ENCODE data around the gene BACE1.

- TF ChIP-seq SIN3A (IDR thresholded peaks at IDR 0.05; ENCODE audit: borderline replicate concordance, low read depth, low read length) (no peak), CTCF (IDR thresholded peaks at IDR 0.05) (no peak), SMC3 (IDR thresholded peaks at IDR 0.05; ENCODE audit: low read depth, low read length) (no peak), TCF12 (IDR thresholded peaks at IDR 0.05) (no peak), EP300 (IDR thresholded peaks at IDR 0.05; ENCODE audit: borderline replicate concordance in 1 of 2, low read depth in 1 of 2, low read length in 1 of 2) (no peak), POLR2AphosphoS5 (IDR thresholded peaks at IDR 0.05; ENCODE audit: low read depth, low read length) (no peak), CHD2 (IDR thresholded peaks at IDR 0.05; ENCODE audit: low read length, partially characterized antibody) (no peak), USF2 (IDR thresholded peaks at IDR 0.05; ENCODE audit: borderline replicate concordance, low read depth, low read length) (no peak), RFX5 (IDR thresholded peaks at IDR 0.05; ENCODE audit: low read length) (no peak), TEAD4 (IDR thresholded peaks at IDR 0.05; ENCODE audit: borderline replicate concordance, insufficient read depth) (no peak)
Measured at GRCh38 chr11:117313828-117314768, 2.0 kb downstream of the BACE1 start.

Measured in SK-N-SH (cell line).